HepG2 (cell line): Measurements from ENCODE around the gene CAB39. TPM values are rescaled to one million over a fixed set of nuclear protein-coding genes. Genes with fewer than 3 reads are reported as not detected.
A peak's percentile ranks its signal among the peaks of the same experiment; 100 is the strongest.

Experiments
- ATAC-seq: fragments of 200-7000 bp; cut with Tn5 transposase; 3 replicates; pipeline ENCODE4 v1.9.1; 2020; ENCODE audit warnings: mild to moderate bottlenecking, moderate library complexity
- BruUV-seq: library from RNA; stranded (reverse); fragments of 400-500 nt; replicated peaks from 2 replicates; lab custom pipeline; 2021; lab: Mats Ljungman, UMichigan
- CTCF ChIA-PET: fragments of 300-600 bp; formaldehyde crosslinking; extraction: SDS; loops from one replicate; lab custom pipeline; 2021; ENCODE audit warnings: low total read pairs, inconsistent platforms, low intra/inter-chr PET ratio; lab: Yijun Ruan, JAX
- POLR2A ChIA-PET: fragments of 350-600 bp; sonication (Branson Sonifier 250); formaldehyde crosslinking; loops from one replicate; lab custom pipeline; 2020; ENCODE audit warnings: antibody characterized with exemption, inconsistent platforms; lab: Yijun Ruan, JAX
- DNase-seq: peaks from one replicate; pipeline ENCODE4 v3.0.0-alpha.2; 2015; ENCODE audit warnings: low spot score
- FAIRE-seq: peaks from 3 replicates; lab custom pipeline; 2011; peaks lifted over from hg19 to GRCh38; lab: Jason Lieb, UNC
- H2AFZ ChIP-seq: one replicate; pipeline ENCODE4 v1.6.1; 2011; ENCODE audit warnings: low read length, inconsistent platforms
- H3K27ac ChIP-seq: fragments of 300-600 bp; 3 replicates; pipeline ENCODE4 v1.8.0; 2011; ENCODE audit warnings: mixed run types, mild to moderate bottlenecking, mixed read lengths, low read length, inconsistent platforms; ENCODE audit not compliant: insufficient read depth; ENCODE audit errors: extremely low read length
- H3K27me3 ChIP-seq, 2 experiments: fragments of 200-600 bp in 1 of 2; 2 replicates in 1 of 2; 3 replicates in 1 of 2; pipeline versions ENCODE4 v1.6.0 to v1.8.0; 2011; ENCODE audit warnings: low read length in 2 of 2, mild to moderate bottlenecking in 2 of 2, moderate library complexity in 2 of 2, inconsistent platforms in 1 of 2; ENCODE audit not compliant: insufficient read depth in 2 of 2, control insufficient read depth in 1 of 2
- H3K36me3 ChIP-seq, 2 experiments: fragments of 200-600 bp in 1 of 2; replicated peaks in 1 of 2; 2 replicates in 1 of 2; 3 replicates in 1 of 2; pipeline versions ENCODE4 v1.5.1 to v1.8.0; 2011; ENCODE audit warnings: low read length in 2 of 2, inconsistent platforms in 1 of 2; ENCODE audit not compliant: insufficient read depth in 2 of 2, control insufficient read depth in 1 of 2
- H3K4me1 ChIP-seq: 2 replicates; pipeline ENCODE4 v1.5.1; 2012; ENCODE audit warnings: low read length, inconsistent platforms; ENCODE audit not compliant: insufficient read depth
- H3K4me2 ChIP-seq: 2 replicates; pipeline ENCODE4 v1.6.0; 2011; ENCODE audit warnings: low read depth, low read length, inconsistent platforms
- H3K4me3 ChIP-seq, 3 experiments: fragments of 200-600 bp in 1 of 3; sonication (generic), shearing (Covaris generic) in 1 of 3; replicated peaks in 1 of 3; 2 replicates each; pipeline ENCODE4 v1.5.1; 2011 to 2016; ENCODE audit warnings: low read length in 3 of 3, inconsistent platforms in 2 of 3, low read depth in 2 of 3, mild to moderate bottlenecking in 2 of 3, control low read depth in 1 of 3, mixed read lengths in 1 of 3; ENCODE audit not compliant: insufficient read depth in 1 of 3
- H3K79me2 ChIP-seq: one replicate; pipeline ENCODE4 v1.6.1; 2011; ENCODE audit warnings: low read length, inconsistent platforms; ENCODE audit not compliant: insufficient read depth
- H3K9ac ChIP-seq: 2 replicates; pipeline ENCODE4 v1.6.0; 2011; ENCODE audit warnings: mild to moderate bottlenecking, low read depth, low read length, inconsistent platforms; ENCODE audit not compliant: insufficient read depth
- H3K9me3 ChIP-seq: 2 replicates; pipeline ENCODE4 v1.5.1; 2012; ENCODE audit warnings: mild to moderate bottlenecking, low read length
- H4K20me1 ChIP-seq: 2 replicates; pipeline ENCODE4 v1.6.0; 2011; ENCODE audit warnings: inconsistent platforms, mild to moderate bottlenecking, low read length, moderate library complexity; ENCODE audit not compliant: insufficient read depth
- ARHGAP35 ChIP-seq: sonication (generic); formaldehyde crosslinking; IDR thresholded peaks from 2 replicates; pipeline ENCODE4 v1.9.0; 2022; ENCODE audit warnings: mild to moderate bottlenecking, inconsistent platforms, moderate library complexity, missing genetic modification reagents, borderline replicate concordance
- E2F2 ChIP-seq: sonication (generic); formaldehyde crosslinking; IDR thresholded peaks from 2 replicates; pipeline ENCODE4 v1.4.0; 2020; ENCODE audit warnings: missing genetic modification reagents, borderline replicate concordance
- KMT2B ChIP-seq: IDR thresholded peaks from 2 replicates; pipeline ENCODE4 v1.6.1; 2016; ENCODE audit warnings: missing genetic modification reagents, missing compliant biosample characterization
- LCORL ChIP-seq, 2 experiments: fragments of 450-650 bp in 1 of 2; sonication (generic) in 1 of 2; formaldehyde crosslinking in 1 of 2; IDR thresholded peaks; 2 replicates each; pipeline versions ENCODE4 v1.5.0 to v1.6.1; 2017 to 2020; ENCODE audit warnings: antibody characterized with exemption in 1 of 2, missing genetic modification reagents in 1 of 2
- MLXIP ChIP-seq: sonication (generic); formaldehyde crosslinking; IDR thresholded peaks from 2 replicates; pipeline ENCODE4 v1.9.0; 2021; ENCODE audit warnings: missing genetic modification reagents, borderline replicate concordance
- ZBTB7A ChIP-seq: sonication (generic); formaldehyde crosslinking; IDR thresholded peaks from 2 replicates; pipeline ENCODE4 v1.8.0; 2022; ENCODE audit warnings: mild to moderate bottlenecking, missing genetic modification reagents
- ZNF281 ChIP-seq: sonication (generic); formaldehyde crosslinking; IDR thresholded peaks from 2 replicates; pipeline ENCODE4 v1.4.0; 2020; ENCODE audit warnings: missing genetic modification reagents, borderline replicate concordance
- ZNF569 ChIP-seq: sonication (generic); formaldehyde crosslinking; IDR thresholded peaks from 2 replicates; pipeline ENCODE4 v1.5.0; 2020; ENCODE audit warnings: mild to moderate bottlenecking, missing genetic modification reagents, moderate library complexity, borderline replicate concordance
- ZNF629 ChIP-seq: sonication (generic); formaldehyde crosslinking; conservative IDR thresholded peaks from 2 replicates; pipeline ENCODE4 v1.5.0; 2020; ENCODE audit warnings: missing genetic modification reagents
- ZNF782 ChIP-seq: sonication (generic); formaldehyde crosslinking; IDR thresholded peaks from 2 replicates; pipeline ENCODE4 v1.4.0; 2020; ENCODE audit warnings: missing genetic modification reagents, mild to moderate bottlenecking, borderline replicate concordance
- ZSCAN9 ChIP-seq: IDR thresholded peaks from 2 replicates; pipeline ENCODE4 v1.6.1; 2016; ENCODE audit warnings: borderline replicate concordance
- WGBS: methylation state at CpG from one replicate; pipeline ENCODE4 v1.1.6; 2017; ENCODE audit warnings: low lambda C conversion rate; 5-methylcytosine and 5-hydroxymethylcytosine counted together
- in situ Hi-C: cut with HindIII; loops from 2 replicates; pipeline ENCODE4 v1.10.0; 2017; ENCODE audit warnings: low pct_unique_long_range_greater_than_20kb; ENCODE audit not compliant: extremely low pct_ligation_motif_present
- intact Hi-C: fragments of 100-400 bp; cut with micrococcal nuclease; formaldehyde crosslinking; loops from one replicate; pipeline ENCODE4 v1.10.0; 2022; ENCODE audit not compliant: unreplicated experiment
- polyA plus RNA-seq, 8 experiments: library from polyadenylated mRNA; depleted of rRNA in 3 of 8; stranded (reverse) in 7 of 8; unstranded in 1 of 8; fragments of >200 nt; fragmentation: Illumina TruSeq in 4 of 8; extraction: Trizol in 4 of 8; gene quantifications; 2 replicates each; pipeline versions ENCODE4 v1.2.1 to v1.2.3, GENCODE V29; 2011 to 2016; ENCODE audit warnings: low read depth in 4 of 8, missing spikeins in 1 of 8, mixed read lengths in 1 of 8; ENCODE audit not compliant: insufficient read depth in 1 of 8
- total RNA-seq, 5 experiments: library from RNA; depleted of rRNA; stranded (reverse); fragments of >200 nt; fragmentation: Illumina TruSeq; extraction: Trizol; gene quantifications; 2 replicates each; pipeline ENCODE4 v1.2.3, GENCODE V29; 2016; ENCODE audit warnings: low read depth in 1 of 5

CAB39 gene
- total and polyA plus RNA-seq, 2 of the 13 experiments (the other 11 are each of a cell fraction or from before 2014, with no cell fraction given) = 19.3 to 45.3 TPM

DNA sequence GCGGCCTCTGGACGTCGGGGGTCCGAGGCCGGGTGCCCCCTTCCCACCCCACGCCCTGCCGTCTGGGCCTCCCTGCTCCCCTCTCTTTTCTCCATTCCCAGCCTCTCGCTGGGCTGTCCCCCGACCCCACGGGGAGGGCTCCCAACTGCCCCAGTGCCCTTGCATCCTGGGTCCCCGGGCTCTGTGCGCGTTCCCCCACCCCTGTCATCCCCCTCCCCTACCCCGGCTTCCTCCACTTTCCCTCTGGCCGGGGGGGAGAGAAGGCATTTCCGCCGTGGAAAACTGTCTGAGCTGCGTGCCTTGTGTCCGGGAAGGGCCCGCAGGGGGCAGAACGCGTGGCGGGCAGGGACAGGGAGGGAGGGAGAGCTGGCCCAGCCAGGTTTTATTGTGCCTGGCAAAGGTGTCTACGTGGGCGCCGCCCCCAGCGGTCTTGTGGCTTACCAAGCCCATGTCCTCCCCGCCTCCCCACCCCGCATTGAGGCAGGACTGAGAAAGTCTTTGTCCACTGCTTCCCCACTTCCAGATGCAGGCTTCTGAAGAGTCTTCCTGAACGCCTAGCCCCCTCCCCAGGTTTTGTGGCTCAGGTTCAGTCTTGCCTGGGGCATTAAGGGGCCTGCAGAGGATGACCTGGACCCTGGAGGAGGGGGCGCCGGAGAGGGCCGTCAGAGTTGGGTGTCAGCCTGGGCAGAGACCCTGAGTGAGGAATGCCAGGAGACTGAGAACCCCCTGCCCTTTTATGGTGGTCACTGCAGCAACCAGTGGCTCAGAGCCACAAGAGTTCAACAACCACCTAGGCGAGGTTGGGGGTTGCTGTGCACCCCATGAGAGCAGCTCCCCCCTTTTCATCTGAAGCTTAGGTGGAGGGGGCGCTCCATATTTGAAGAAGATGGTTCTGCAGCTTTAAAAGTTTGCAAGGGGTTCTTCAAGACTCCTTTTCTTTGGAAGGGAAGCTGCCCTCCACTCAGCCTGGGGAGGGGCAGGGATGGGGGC, 153.4 kb downstream of the CAB39 start (continued):
- TF ChIP-seq ARHGAP35 (CRISPR knock-in tag) (0 out of 2 replicates have a peak, but pooled peaks have one; percentile 52), ZSCAN9 (no peak)

DNA sequence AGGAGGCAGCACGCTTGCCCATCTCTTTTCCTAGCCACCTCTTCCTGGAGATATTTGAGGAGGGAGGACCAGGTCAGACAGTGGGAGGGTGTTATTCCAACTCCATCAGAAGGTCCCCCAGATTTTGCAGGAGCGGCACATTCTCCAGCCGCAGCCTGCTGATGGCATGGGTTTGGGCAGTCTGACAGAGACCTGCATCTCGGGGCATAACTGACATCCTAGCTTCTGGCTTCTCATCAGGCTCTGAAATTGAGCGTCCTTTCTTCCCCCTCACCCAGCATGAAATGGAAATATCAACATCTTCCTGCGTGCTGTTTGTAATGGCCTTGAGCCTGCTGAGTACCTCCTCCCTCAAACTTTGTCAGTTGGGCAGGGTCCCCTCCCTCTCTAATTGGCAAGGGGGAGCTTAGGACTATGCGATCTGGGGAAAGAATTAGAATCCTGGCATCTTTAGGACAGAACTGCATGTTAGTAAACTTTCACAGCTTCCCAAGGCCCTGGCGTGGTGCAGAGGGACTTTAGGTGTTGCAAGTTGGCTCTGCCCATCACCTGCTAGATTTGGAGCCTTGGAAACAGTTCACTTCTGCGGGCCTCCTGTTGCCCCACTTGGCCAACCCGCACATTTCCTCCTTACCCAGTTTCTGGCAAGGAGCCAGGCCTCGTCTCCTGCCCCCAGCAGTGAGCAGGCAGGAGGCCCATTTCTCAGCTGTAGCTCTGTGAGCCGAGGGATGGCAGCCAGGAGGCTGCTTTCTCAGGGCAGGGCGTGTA, 154.3 kb downstream of the CAB39 start:
- intact Hi-C loops = loop anchor here (10.0 kb wide), 1 partner anchor 188 kb away; the partner anchor contains the start of gene PSMD1
- CTCF ChIA-PET = no interaction called here
- no peak overlapping the region for H2AFZ ChIP-seq
- 0 out of 6 replicates have a peak overlapping the region, but pooled peaks of 1 of the 3 experiments have one; percentile 97 for H3K4me3 ChIP-seq
- H4K20me1 ChIP-seq = peaks cover 9% of the 10 kb centered on the region; the same call in 1 of the 2 replicates
- peak overlapping the region; percentile 81; the same call in 1 of the 2 replicates for H3K4me2 ChIP-seq
- H3K36me3 ChIP-seq = no peaks in the 10 kb centered on the region
- no peak overlapping the region for H3K27ac ChIP-seq
- H3K9me3 ChIP-seq = no peaks in the 10 kb centered on the region
- no peak overlapping the region for H3K9ac ChIP-seq
- H3K4me1 ChIP-seq = peaks cover 28% of the 10 kb centered on the region
- no peak for FAIRE-seq
- POLR2A ChIA-PET = interaction anchor here (0.6 kb wide), 1 partner anchor 11 kb away, joined by 3 read pairs; no protein-coding TSS in a partner anchor
- no peak for ATAC-seq
- no peak for DNase-seq
- no TSS peak for BruUV-seq
- in situ Hi-C loops = no loop called here
- WGBS = 76% methylated on average over 12 of the region's 13 CpGs
- H3K27me3 ChIP-seq = peaks cover 0 to 10% of the 10 kb centered on the region in 2 experiments; a peak in 2 of 5 replicates
- H3K79me2 ChIP-seq = no peaks in the 10 kb centered on the region
- TF ChIP-seq ZBTB7A (CRISPR knock-in tag) = no peak
- no peak for TF ChIP-seq E2F2 (CRISPR knock-in tag)
- 0 out of 2 replicates have a peak, but pooled peaks have one; percentile 52 for TF ChIP-seq ZNF569
- TF ChIP-seq MLXIP (CRISPR knock-in tag) = no peak
- TF ChIP-seq ZNF629 = peak; percentile 66
- TF ChIP-seq ZNF281 (CRISPR knock-in tag) = no peak
- TF ChIP-seq KMT2B = no peak
- 0 out of 2 replicates have a peak, but pooled peaks have one; percentile 31 for TF ChIP-seq ZNF782 (CRISPR knock-in tag)
- peak; percentile 76; the same call in 1 of the 2 replicates for TF ChIP-seq LCORL (IDR thresholded peaks at IDR 0.05)
- no peak for TF ChIP-seq LCORL (CRISPR knock-in tag; IDR thresholded peaks at IDR 0.05)
